SK-N-MC (cell line): ENCODE results near the gene PHKB.

Experiments
- EZH2 ChIP-seq: fragments of 200-600 bp; sonication (generic); IDR thresholded peaks from one replicate; pipeline ENCODE4 v1.6.1; 2017; ENCODE audit warnings: antibody characterized with exemption
- FOXP2 ChIP-seq: optimal IDR thresholded peaks from 2 replicates; pipeline ENCODE3; 2011; ENCODE audit warnings: mild to moderate bottlenecking, moderate library complexity; ENCODE audit not compliant: insufficient read depth; ENCODE audit errors: extremely low read length, control extremely low read depth
- POLR2AphosphoS5 ChIP-seq: IDR thresholded peaks from 2 replicates; pipeline ENCODE4 v1.6.1; 2012; ENCODE audit warnings: mild to moderate bottlenecking, low read depth, low read length, borderline replicate concordance

DNA sequence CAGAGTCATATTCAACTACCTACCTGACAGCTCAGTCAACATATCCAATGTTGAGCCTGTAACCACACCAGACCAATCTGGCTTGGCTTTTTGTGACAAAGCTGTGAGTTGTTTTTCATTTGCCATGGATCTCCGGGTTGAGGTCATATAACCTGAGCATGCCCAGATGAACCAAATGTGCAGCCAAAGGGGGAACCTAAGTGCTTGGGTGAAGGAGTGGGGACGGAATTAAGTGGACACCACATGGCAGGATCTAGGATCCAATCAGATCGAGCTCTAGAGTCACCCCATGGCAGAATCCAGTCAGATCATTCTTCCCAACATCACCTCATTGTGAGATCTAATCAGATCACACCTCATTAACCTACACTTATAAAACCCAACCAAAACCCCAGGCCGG lies 258.6 kb downstream of the PHKB start:
- no peak for TF ChIP-seq EZH2
- TF ChIP-seq POLR2AphosphoS5: no peak
- TF ChIP-seq FOXP2: no peak
